Mammary epithelial cell (primary cell): ENCODE data around the gene PLA2G4B.

Experiments
- EZH2 ChIP-seq: IDR thresholded peaks from 2 replicates; pipeline ENCODE4 v1.6.1; 2012; ENCODE audit warnings: low read length, inconsistent platforms, borderline replicate concordance
- TF ChIP-seq, protein P1 (sequence below), 2 donors: IDR thresholded peaks in 1 of 2; conservative IDR thresholded peaks in 1 of 2; 2 replicates each; pipeline ENCODE4 v1.5.1; 2011 to 2012; ENCODE audit warnings: inconsistent platforms in 2 of 2, low read length in 2 of 2, mild to moderate bottlenecking in 2 of 2, control low read depth in 1 of 2, low read depth in 1 of 2; ENCODE audit not compliant: insufficient read depth in 1 of 2; ENCODE audit errors: extremely low read depth in 1 of 2

DNA sequence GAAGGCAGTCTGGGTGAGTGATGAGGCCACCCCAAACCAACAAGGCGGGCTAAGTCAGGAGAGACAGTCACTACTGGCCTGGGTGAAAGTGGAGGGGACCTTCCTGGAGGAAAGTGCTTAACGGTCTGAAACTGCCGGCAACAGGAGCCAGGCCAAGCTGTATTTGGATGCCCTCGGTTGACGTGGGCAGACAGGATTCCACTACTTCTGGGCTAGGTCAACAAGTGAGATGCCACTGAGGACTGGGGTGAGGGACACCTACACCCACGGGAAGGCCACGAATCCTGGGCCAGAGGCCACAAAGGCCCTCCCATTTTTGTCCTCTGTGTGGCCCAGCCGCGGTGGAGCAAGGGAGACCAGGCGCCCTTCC is 42.9 kb downstream of the PLA2G4B start:
- TF ChIP-seq, protein P1, sequence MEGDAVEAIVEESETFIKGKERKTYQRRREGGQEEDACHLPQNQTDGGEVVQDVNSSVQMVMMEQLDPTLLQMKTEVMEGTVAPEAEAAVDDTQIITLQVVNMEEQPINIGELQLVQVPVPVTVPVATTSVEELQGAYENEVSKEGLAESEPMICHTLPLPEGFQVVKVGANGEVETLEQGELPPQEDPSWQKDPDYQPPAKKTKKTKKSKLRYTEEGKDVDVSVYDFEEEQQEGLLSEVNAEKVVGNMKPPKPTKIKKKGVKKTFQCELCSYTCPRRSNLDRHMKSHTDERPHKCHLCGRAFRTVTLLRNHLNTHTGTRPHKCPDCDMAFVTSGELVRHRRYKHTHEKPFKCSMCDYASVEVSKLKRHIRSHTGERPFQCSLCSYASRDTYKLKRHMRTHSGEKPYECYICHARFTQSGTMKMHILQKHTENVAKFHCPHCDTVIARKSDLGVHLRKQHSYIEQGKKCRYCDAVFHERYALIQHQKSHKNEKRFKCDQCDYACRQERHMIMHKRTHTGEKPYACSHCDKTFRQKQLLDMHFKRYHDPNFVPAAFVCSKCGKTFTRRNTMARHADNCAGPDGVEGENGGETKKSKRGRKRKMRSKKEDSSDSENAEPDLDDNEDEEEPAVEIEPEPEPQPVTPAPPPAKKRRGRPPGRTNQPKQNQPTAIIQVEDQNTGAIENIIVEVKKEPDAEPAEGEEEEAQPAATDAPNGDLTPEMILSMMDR (conservative IDR thresholded peaks at IDR 0.05 in 1 of 2, IDR thresholded peaks at IDR 0.05 in 1 of 2; ENCODE audit: extremely low read depth in 1 of 2, insufficient read depth in 1 of 2, low read depth in 1 of 2, low read length in 2 of 2): no peak
- TF ChIP-seq EZH2: no peak
